HepG2 (cell line): Measurements from ENCODE around the gene HOXD4. TPM values are rescaled to one million over a fixed set of nuclear protein-coding genes. Genes with fewer than 3 reads are reported as not detected.

Experiments used
- ATAC-seq: fragments of 200-7000 bp; cut with Tn5 transposase; 3 replicates; pipeline ENCODE4 v1.9.1; 2020; ENCODE audit warnings: mild to moderate bottlenecking, moderate library complexity
- BruUV-seq: library from RNA; stranded (reverse); fragments of 400-500 nt; replicated peaks from 2 replicates; lab custom pipeline; 2021; lab: Mats Ljungman, UMichigan
- CTCF ChIA-PET: fragments of 300-600 bp; formaldehyde crosslinking; extraction: SDS; loops from one replicate; lab custom pipeline; 2021; ENCODE audit warnings: low total read pairs, inconsistent platforms, low intra/inter-chr PET ratio; lab: Yijun Ruan, JAX
- POLR2A ChIA-PET: fragments of 350-600 bp; sonication (Branson Sonifier 250); formaldehyde crosslinking; loops from one replicate; lab custom pipeline; 2020; ENCODE audit warnings: antibody characterized with exemption, inconsistent platforms; lab: Yijun Ruan, JAX
- DNase-seq: peaks from one replicate; pipeline ENCODE4 v3.0.0-alpha.2; 2015; ENCODE audit warnings: low spot score
- FAIRE-seq: peaks from 3 replicates; lab custom pipeline; 2011; peaks lifted over from hg19 to GRCh38; lab: Jason Lieb, UNC
- H2AFZ ChIP-seq: one replicate; pipeline ENCODE4 v1.6.1; 2011; ENCODE audit warnings: low read length, inconsistent platforms
- H3K27ac ChIP-seq: fragments of 300-600 bp; 3 replicates; pipeline ENCODE4 v1.8.0; 2011; ENCODE audit warnings: mixed run types, mild to moderate bottlenecking, mixed read lengths, low read length, inconsistent platforms; ENCODE audit not compliant: insufficient read depth; ENCODE audit errors: extremely low read length
- H3K27me3 ChIP-seq, 2 experiments: fragments of 200-600 bp in 1 of 2; 2 replicates in 1 of 2; 3 replicates in 1 of 2; pipeline versions ENCODE4 v1.6.0 to v1.8.0; 2011; ENCODE audit warnings: low read length in 2 of 2, mild to moderate bottlenecking in 2 of 2, moderate library complexity in 2 of 2, inconsistent platforms in 1 of 2; ENCODE audit not compliant: insufficient read depth in 2 of 2, control insufficient read depth in 1 of 2
- H3K36me3 ChIP-seq, 2 experiments: fragments of 200-600 bp in 1 of 2; replicated peaks in 1 of 2; 2 replicates in 1 of 2; 3 replicates in 1 of 2; pipeline versions ENCODE4 v1.5.1 to v1.8.0; 2011; ENCODE audit warnings: low read length in 2 of 2, inconsistent platforms in 1 of 2; ENCODE audit not compliant: insufficient read depth in 2 of 2, control insufficient read depth in 1 of 2
- H3K4me1 ChIP-seq: 2 replicates; pipeline ENCODE4 v1.5.1; 2012; ENCODE audit warnings: low read length, inconsistent platforms; ENCODE audit not compliant: insufficient read depth
- H3K4me2 ChIP-seq: 2 replicates; pipeline ENCODE4 v1.6.0; 2011; ENCODE audit warnings: low read depth, low read length, inconsistent platforms
- H3K4me3 ChIP-seq, 3 experiments: fragments of 200-600 bp in 1 of 3; sonication (generic), shearing (Covaris generic) in 1 of 3; replicated peaks in 1 of 3; 2 replicates each; pipeline ENCODE4 v1.5.1; 2011 to 2016; ENCODE audit warnings: low read length in 3 of 3, inconsistent platforms in 2 of 3, low read depth in 2 of 3, mild to moderate bottlenecking in 2 of 3, control low read depth in 1 of 3, mixed read lengths in 1 of 3; ENCODE audit not compliant: insufficient read depth in 1 of 3
- H3K79me2 ChIP-seq: one replicate; pipeline ENCODE4 v1.6.1; 2011; ENCODE audit warnings: low read length, inconsistent platforms; ENCODE audit not compliant: insufficient read depth
- H3K9ac ChIP-seq: 2 replicates; pipeline ENCODE4 v1.6.0; 2011; ENCODE audit warnings: mild to moderate bottlenecking, low read depth, low read length, inconsistent platforms; ENCODE audit not compliant: insufficient read depth
- H3K9me3 ChIP-seq: 2 replicates; pipeline ENCODE4 v1.5.1; 2012; ENCODE audit warnings: mild to moderate bottlenecking, low read length
- H4K20me1 ChIP-seq: 2 replicates; pipeline ENCODE4 v1.6.0; 2011; ENCODE audit warnings: inconsistent platforms, mild to moderate bottlenecking, low read length, moderate library complexity; ENCODE audit not compliant: insufficient read depth
- THYN1 ChIP-seq: sonication (generic); formaldehyde crosslinking; IDR thresholded peaks from 2 replicates; pipeline ENCODE4 v1.8.1; 2023; ENCODE audit warnings: low read depth, mild to moderate bottlenecking, moderate library complexity, missing genetic modification reagents, borderline replicate concordance
- YY1 ChIP-seq: IDR thresholded peaks from 2 replicates; pipeline ENCODE4 v1.6.1; 2011; ENCODE audit warnings: low read length, low read depth, moderate library complexity, mild to moderate bottlenecking; ENCODE audit not compliant: insufficient read depth, insufficient replicate concordance
- WGBS: methylation state at CpG from one replicate; pipeline ENCODE4 v1.1.6; 2017; ENCODE audit warnings: low lambda C conversion rate; 5-methylcytosine and 5-hydroxymethylcytosine counted together
- in situ Hi-C: cut with HindIII; loops from 2 replicates; pipeline ENCODE4 v1.10.0; 2017; ENCODE audit warnings: low pct_unique_long_range_greater_than_20kb; ENCODE audit not compliant: extremely low pct_ligation_motif_present
- intact Hi-C: fragments of 100-400 bp; cut with micrococcal nuclease; formaldehyde crosslinking; loops from one replicate; pipeline ENCODE4 v1.10.0; 2022; ENCODE audit not compliant: unreplicated experiment
- polyA plus RNA-seq, 8 experiments: library from polyadenylated mRNA; depleted of rRNA in 3 of 8; stranded (reverse) in 7 of 8; unstranded in 1 of 8; fragments of >200 nt; fragmentation: Illumina TruSeq in 4 of 8; extraction: Trizol in 4 of 8; gene quantifications; 2 replicates each; pipeline versions ENCODE4 v1.2.1 to v1.2.3, GENCODE V29; 2011 to 2016; ENCODE audit warnings: low read depth in 4 of 8, missing spikeins in 1 of 8, mixed read lengths in 1 of 8; ENCODE audit not compliant: insufficient read depth in 1 of 8
- total RNA-seq, 5 experiments: library from RNA; depleted of rRNA; stranded (reverse); fragments of >200 nt; fragmentation: Illumina TruSeq; extraction: Trizol; gene quantifications; 2 replicates each; pipeline ENCODE4 v1.2.3, GENCODE V29; 2016; ENCODE audit warnings: low read depth in 1 of 5
- TF ChIP-seq, protein P1 (sequence below): sonication (generic); formaldehyde crosslinking; conservative IDR thresholded peaks from 2 replicates; pipeline ENCODE4 v1.8.1; 2023; ENCODE audit warnings: missing genetic modification reagents
- TF ChIP-seq, protein P2 (sequence below): sonication (generic); formaldehyde crosslinking; IDR thresholded peaks from 2 replicates; pipeline ENCODE4 v1.5.1; 2020; ENCODE audit warnings: mild to moderate bottlenecking, missing genetic modification reagents, moderate library complexity

Gene HOXD4
- total and polyA plus RNA-seq, 2 of the 13 experiments (the other 11 are each of a cell fraction or from before 2014, with no cell fraction given): not detected

- FAIRE-seq: no peak
- CTCF ChIA-PET: no interaction called here
- 50% methylated on average over 52 of the region's 52 CpGs for WGBS
Measured at GRCh38 chr2:176164611-176165369, 13.4 kb downstream of the HOXD4 start.

More at GRCh38 chr2:176164611-176165369, 13.4 kb downstream of the HOXD4 start:
- Histone ChIP-seq H3K79me2 (no peaks in the 10 kb centered on the region), H4K20me1 (no peaks in the 10 kb centered on the region), H2AFZ (no peak overlapping the region), H3K4me1 (peaks cover 36% of the 10 kb centered on the region)
- intact Hi-C loops: no loop called here
- POLR2A ChIA-PET: no interaction called here
- BruUV-seq: no TSS peak
- TF ChIP-seq THYN1 (CRISPR knock-in tag) (no peak), YY1 (peak; percentile 6)
- TF ChIP-seq, protein P1, sequence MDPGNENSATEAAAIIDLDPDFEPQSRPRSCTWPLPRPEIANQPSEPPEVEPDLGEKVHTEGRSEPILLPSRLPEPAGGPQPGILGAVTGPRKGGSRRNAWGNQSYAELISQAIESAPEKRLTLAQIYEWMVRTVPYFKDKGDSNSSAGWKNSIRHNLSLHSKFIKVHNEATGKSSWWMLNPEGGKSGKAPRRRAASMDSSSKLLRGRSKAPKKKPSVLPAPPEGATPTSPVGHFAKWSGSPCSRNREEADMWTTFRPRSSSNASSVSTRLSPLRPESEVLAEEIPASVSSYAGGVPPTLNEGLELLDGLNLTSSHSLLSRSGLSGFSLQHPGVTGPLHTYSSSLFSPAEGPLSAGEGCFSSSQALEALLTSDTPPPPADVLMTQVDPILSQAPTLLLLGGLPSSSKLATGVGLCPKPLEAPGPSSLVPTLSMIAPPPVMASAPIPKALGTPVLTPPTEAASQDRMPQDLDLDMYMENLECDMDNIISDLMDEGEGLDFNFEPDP (CRISPR knock-in tag): 0 out of 2 replicates have a peak, but pooled peaks have one; percentile 15
- TF ChIP-seq, protein P2, sequence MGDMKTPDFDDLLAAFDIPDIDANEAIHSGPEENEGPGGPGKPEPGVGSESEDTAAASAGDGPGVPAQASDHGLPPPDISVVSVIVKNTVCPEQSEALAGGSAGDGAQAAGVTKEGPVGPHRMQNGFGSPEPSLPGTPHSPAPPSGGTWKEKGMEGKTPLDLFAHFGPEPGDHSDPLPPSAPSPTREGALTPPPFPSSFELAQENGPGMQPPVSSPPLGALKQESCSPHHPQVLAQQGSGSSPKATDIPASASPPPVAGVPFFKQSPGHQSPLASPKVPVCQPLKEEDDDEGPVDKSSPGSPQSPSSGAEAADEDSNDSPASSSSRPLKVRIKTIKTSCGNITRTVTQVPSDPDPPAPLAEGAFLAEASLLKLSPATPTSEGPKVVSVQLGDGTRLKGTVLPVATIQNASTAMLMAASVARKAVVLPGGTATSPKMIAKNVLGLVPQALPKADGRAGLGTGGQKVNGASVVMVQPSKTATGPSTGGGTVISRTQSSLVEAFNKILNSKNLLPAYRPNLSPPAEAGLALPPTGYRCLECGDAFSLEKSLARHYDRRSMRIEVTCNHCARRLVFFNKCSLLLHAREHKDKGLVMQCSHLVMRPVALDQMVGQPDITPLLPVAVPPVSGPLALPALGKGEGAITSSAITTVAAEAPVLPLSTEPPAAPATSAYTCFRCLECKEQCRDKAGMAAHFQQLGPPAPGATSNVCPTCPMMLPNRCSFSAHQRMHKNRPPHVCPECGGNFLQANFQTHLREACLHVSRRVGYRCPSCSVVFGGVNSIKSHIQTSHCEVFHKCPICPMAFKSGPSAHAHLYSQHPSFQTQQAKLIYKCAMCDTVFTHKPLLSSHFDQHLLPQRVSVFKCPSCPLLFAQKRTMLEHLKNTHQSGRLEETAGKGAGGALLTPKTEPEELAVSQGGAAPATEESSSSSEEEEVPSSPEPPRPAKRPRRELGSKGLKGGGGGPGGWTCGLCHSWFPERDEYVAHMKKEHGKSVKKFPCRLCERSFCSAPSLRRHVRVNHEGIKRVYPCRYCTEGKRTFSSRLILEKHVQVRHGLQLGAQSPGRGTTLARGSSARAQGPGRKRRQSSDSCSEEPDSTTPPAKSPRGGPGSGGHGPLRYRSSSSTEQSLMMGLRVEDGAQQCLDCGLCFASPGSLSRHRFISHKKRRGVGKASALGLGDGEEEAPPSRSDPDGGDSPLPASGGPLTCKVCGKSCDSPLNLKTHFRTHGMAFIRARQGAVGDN (CRISPR knock-in tag): peak; percentile 26; the same call in 1 of the 2 replicates
- TF ChIP-seq, all 625 proteins: peak for 3
- DNase-seq (no peak), ATAC-seq (no peak)
- in situ Hi-C loops: no loop called here
- Histone ChIP-seq H3K27me3 (peaks cover 20 to 89% of the 10 kb centered on the region in 2 experiments), H3K9me3 (no peaks in the 10 kb centered on the region), H3K27ac (no peak overlapping the region), H3K4me3 (no peak overlapping the region; a peak in 1 of 6 replicates), H3K4me2 (no peak overlapping the region), H3K9ac (no peak overlapping the region), H3K36me3 (no peaks in the 10 kb centered on the region)
